Endothelial cell (in vitro differentiated cells): ENCODE results near the gene DIAPH2. TPM values are rescaled to one million over a fixed set of nuclear protein-coding genes. Genes with fewer than 3 reads are reported as not detected.

Source experiments
- DNase-seq: peaks from one replicate; pipeline ENCODE4 v3.0.0; 2021; ENCODE audit warnings: low spot score
- H3K27ac Mint-ChIP-seq: one replicate; pipeline ENCODE4 v1.8.0; 2021; ENCODE audit warnings: mixed read lengths, inconsistent platforms; ENCODE audit not compliant: unreplicated experiment
- H3K27me3 Mint-ChIP-seq: one replicate; pipeline ENCODE4 v1.8.0; 2021; ENCODE audit warnings: mild to moderate bottlenecking, moderate library complexity, mixed read lengths, inconsistent platforms; ENCODE audit not compliant: unreplicated experiment
- H3K36me3 Mint-ChIP-seq: one replicate; pipeline ENCODE4 v1.8.0; 2021; ENCODE audit warnings: mild to moderate bottlenecking, low read depth, mixed read lengths, inconsistent platforms; ENCODE audit not compliant: unreplicated experiment
- H3K4me1 Mint-ChIP-seq: one replicate; pipeline ENCODE4 v1.8.0; 2021; ENCODE audit warnings: mild to moderate bottlenecking, mixed read lengths, inconsistent platforms; ENCODE audit not compliant: unreplicated experiment
- H3K4me3 Mint-ChIP-seq: one replicate; pipeline ENCODE4 v1.8.0; 2021; ENCODE audit warnings: mild to moderate bottlenecking, mixed read lengths, inconsistent platforms; ENCODE audit not compliant: unreplicated experiment
- H3K9me3 Mint-ChIP-seq: one replicate; pipeline ENCODE4 v1.8.0; 2021; ENCODE audit warnings: mixed read lengths, inconsistent platforms; ENCODE audit not compliant: unreplicated experiment
- total RNA-seq: library from RNA; stranded (reverse); fragmentation: NEBNext Ultra II Directional; extraction: Animal tissue kit (Norgen Biotek cat#: 25700); gene quantifications from one replicate; pipeline ENCODE4 v1.2.1, GENCODE V29; 2021; ENCODE audit not compliant: unreplicated experiment
- TF ChIP-seq, protein P1 (sequence below): fragments of 200-600 bp; sonication (generic); IDR thresholded peaks from one replicate; pipeline ENCODE4 v1.5.0; 2021; ENCODE audit warnings: antibody characterized with exemption; ENCODE audit not compliant: unreplicated experiment

DIAPH2 gene
- total RNA-seq, 1 donor from 2014 or later: 45.3 TPM

DNA sequence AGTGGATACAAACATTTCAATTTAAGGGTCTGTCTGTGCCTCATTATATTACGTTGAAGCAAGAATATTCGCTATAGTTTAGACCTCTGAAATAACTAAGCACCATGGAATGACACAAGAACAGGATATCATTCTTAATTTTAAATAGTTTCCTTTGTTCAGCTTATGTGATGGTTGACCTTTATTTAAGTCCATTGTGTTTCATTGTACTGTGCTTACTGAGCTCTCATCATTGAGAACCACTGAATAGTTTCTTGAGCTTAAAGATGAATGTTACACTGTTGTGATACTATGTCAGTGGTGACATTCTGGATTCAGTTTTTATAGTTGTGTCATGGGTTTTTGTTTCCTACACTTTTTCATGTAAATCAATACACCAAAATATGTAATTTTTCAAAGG, 438.4 kb downstream of the DIAPH2 start:
- Mint-ChIP-seq H3K9me3 (no peaks in the 10 kb centered on the region), H3K36me3 (peaks cover 12% of the 10 kb centered on the region), H3K4me3 (no peak overlapping the region), H3K4me1 (peaks cover 9% of the 10 kb centered on the region), H3K27ac (no peak overlapping the region), H3K27me3 (peaks cover 5% of the 10 kb centered on the region)
- DNase-seq: no peak
- TF ChIP-seq, protein P1, sequence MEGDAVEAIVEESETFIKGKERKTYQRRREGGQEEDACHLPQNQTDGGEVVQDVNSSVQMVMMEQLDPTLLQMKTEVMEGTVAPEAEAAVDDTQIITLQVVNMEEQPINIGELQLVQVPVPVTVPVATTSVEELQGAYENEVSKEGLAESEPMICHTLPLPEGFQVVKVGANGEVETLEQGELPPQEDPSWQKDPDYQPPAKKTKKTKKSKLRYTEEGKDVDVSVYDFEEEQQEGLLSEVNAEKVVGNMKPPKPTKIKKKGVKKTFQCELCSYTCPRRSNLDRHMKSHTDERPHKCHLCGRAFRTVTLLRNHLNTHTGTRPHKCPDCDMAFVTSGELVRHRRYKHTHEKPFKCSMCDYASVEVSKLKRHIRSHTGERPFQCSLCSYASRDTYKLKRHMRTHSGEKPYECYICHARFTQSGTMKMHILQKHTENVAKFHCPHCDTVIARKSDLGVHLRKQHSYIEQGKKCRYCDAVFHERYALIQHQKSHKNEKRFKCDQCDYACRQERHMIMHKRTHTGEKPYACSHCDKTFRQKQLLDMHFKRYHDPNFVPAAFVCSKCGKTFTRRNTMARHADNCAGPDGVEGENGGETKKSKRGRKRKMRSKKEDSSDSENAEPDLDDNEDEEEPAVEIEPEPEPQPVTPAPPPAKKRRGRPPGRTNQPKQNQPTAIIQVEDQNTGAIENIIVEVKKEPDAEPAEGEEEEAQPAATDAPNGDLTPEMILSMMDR: no peak

GRCh38 chrX:97126020-97126419, 441.4 kb downstream of the DIAPH2 start:
- TF ChIP-seq, protein P1: no peak
- no peaks in the 10 kb centered on the region for H3K9me3 Mint-ChIP-seq
- no peaks in the 10 kb centered on the region for H3K27me3 Mint-ChIP-seq
- H3K4me1 Mint-ChIP-seq: peaks cover 9% of the 10 kb centered on the region
- H3K4me3 Mint-ChIP-seq: no peak overlapping the region
- DNase-seq: no peak
- no peak overlapping the region for H3K27ac Mint-ChIP-seq
- H3K36me3 Mint-ChIP-seq: no peaks in the 10 kb centered on the region

GRCh38 chrX:97132664-97133415, 448.2 kb downstream of the DIAPH2 start:
- no peak for DNase-seq
- Mint-ChIP-seq H3K4me3 (no peak overlapping the region), H3K27me3 (peaks cover 2% of the 10 kb centered on the region), H3K9me3 (no peaks in the 10 kb centered on the region), H3K36me3 (no peaks in the 10 kb centered on the region), H3K4me1 (no peaks in the 10 kb centered on the region), H3K27ac (no peak overlapping the region)
- TF ChIP-seq, protein P1: no peak

DNA sequence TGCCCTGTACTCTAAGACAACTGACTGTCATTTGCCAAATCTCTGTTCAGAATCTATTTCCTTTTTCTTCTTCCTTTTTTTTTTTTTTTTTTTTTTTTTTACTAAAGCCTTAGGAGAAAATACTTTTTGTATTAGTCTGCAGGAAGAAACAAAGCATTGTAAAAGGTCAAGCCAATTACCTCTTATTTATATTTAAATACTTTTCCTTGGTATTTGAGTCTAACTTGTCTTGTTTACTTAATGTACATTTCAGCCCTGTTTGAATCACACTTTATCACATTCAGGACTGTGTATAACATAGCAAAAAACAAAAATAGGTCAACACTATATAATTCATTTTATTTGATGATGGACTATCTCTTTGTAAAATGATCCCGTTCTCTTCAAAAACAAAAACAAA, 461.3 kb downstream of the DIAPH2 start:
- TF ChIP-seq, protein P1: no peak
- peaks cover 3% of the 10 kb centered on the region for H3K36me3 Mint-ChIP-seq
- no peaks in the 10 kb centered on the region for H3K27me3 Mint-ChIP-seq
- no peak for DNase-seq
- no peak overlapping the region for H3K4me3 Mint-ChIP-seq
- H3K4me1 Mint-ChIP-seq: peaks cover 6% of the 10 kb centered on the region
- peak overlapping the region; percentile 61 for H3K27ac Mint-ChIP-seq
- no peaks in the 10 kb centered on the region for H3K9me3 Mint-ChIP-seq

DNA sequence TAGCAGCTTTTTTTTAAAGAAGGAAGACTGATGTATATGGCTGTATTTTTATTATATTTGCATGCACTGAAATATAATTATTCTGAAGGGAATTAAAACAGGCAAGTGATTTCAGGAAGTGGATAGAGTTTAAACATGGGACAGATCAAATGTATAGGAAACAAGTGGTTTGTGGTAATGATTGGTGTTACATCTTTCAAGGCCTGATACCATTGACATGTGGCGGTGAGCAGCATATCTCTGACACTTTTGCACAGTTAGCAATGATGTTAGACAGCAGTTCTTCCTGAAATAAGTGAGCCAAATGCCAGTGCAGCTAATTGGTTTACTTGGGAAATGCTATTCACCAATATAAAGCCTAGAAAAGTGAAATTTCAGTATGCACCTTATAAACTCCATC, 471.2 kb downstream of the DIAPH2 start:
- H3K27me3 Mint-ChIP-seq: no peaks in the 10 kb centered on the region

More for the DNA sequence above, 471.2 kb downstream of the DIAPH2 start:
- Mint-ChIP-seq H3K9me3 (no peaks in the 10 kb centered on the region), H3K36me3 (no peaks in the 10 kb centered on the region), H3K4me1 (peaks cover 10% of the 10 kb centered on the region), H3K27ac (no peak overlapping the region), H3K4me3 (no peak overlapping the region)
- no peak for DNase-seq
- TF ChIP-seq, protein P1: no peak
